Suprapubic skin (tissue), 4 donors: ENCODE results near the gene UVRAG.

Experiments used
- POLR2A ChIP-seq, 2 donors: fragments of 450-650 bp; IDR thresholded peaks; one replicate each; pipeline ENCODE4 v1.6.1; 2017; ENCODE audit warnings: antibody characterized with exemption in 2 of 2, mild to moderate bottlenecking in 2 of 2, moderate library complexity in 2 of 2
- POLR2AphosphoS5 ChIP-seq, 3 donors: sonication (generic); formaldehyde crosslinking; IDR thresholded peaks; one replicate each; pipeline ENCODE4 v1.6.1; 2017; ENCODE audit warnings: antibody characterized with exemption in 3 of 3
- TF ChIP-seq, protein P1 (sequence below), 2 donors: fragments of 200-600 bp in 1 of 2; fragments of 450-650 bp in 1 of 2; sonication (generic) in 1 of 2; IDR thresholded peaks; one replicate each; pipeline ENCODE4 v1.5.1; 2016 to 2019; ENCODE audit warnings: antibody characterized with exemption in 2 of 2, mild to moderate bottlenecking in 1 of 2, moderate library complexity in 1 of 2

DNA sequence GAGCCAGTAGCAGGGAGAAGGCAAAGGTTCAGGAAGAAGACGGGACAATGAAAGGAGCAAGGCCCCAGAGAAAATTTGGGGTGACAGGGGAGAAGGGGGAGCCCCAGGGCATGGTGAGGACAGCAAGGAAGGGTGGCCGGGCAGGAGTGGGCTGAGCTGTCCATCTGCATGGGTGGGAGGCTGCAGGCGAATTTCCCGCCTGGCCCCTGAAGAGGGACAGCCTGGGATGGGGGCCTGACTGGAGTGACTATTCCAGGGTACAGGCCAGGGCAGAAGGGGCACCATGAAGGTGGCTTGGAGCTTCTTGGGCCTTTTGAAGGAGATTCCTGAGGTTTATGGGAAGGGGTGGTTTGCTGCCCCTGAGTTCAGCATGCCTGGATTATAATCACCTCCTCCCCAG lies 335.1 kb downstream of the UVRAG start:
- TF ChIP-seq, protein P1, sequence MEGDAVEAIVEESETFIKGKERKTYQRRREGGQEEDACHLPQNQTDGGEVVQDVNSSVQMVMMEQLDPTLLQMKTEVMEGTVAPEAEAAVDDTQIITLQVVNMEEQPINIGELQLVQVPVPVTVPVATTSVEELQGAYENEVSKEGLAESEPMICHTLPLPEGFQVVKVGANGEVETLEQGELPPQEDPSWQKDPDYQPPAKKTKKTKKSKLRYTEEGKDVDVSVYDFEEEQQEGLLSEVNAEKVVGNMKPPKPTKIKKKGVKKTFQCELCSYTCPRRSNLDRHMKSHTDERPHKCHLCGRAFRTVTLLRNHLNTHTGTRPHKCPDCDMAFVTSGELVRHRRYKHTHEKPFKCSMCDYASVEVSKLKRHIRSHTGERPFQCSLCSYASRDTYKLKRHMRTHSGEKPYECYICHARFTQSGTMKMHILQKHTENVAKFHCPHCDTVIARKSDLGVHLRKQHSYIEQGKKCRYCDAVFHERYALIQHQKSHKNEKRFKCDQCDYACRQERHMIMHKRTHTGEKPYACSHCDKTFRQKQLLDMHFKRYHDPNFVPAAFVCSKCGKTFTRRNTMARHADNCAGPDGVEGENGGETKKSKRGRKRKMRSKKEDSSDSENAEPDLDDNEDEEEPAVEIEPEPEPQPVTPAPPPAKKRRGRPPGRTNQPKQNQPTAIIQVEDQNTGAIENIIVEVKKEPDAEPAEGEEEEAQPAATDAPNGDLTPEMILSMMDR (IDR thresholded peaks at IDR 0.05), result no peak
- TF ChIP-seq POLR2A (IDR thresholded peaks at IDR 0.05), result no peak
- no peak for TF ChIP-seq POLR2AphosphoS5 (IDR thresholded peaks at IDR 0.05)
